Measurements from ENCODE around the gene VSNL1.

The VSNL1 gene

GRCh38 chr2:17628349-17629261 is 88.1 kb downstream of the VSNL1 start:
- TF ChIP-seq CTCF (conservative IDR thresholded peaks at IDR 0.05; ENCODE audit: low read depth), result no peak
- DNase-seq (ENCODE audit: low spot score), result no peak
- CTCF ChIA-PET, result interaction anchor here (0.6 kb wide), 2 partner anchors 341 to 751 kb away, joined by 3 read pairs; no protein-coding TSS in a partner anchor
- POLR2A ChIA-PET (ENCODE audit: low non-redundant PET), result no interaction called here
- no peak overlapping the region for H3K27ac ChIP-seq

- POLR2A ChIA-PET (ENCODE audit: low non-redundant PET), result interaction anchor here (0.5 kb wide), 1 partner anchor 31 kb away, joined by 3 read pairs; no protein-coding TSS in a partner anchor
- no peak for TF ChIP-seq CTCF (conservative IDR thresholded peaks at IDR 0.05; ENCODE audit: low read depth)
- CTCF ChIA-PET, result no interaction called here
- H3K27ac ChIP-seq, result no peak overlapping the region
- DNase-seq (ENCODE audit: low spot score), result no peak
Measured at GRCh38 chr2:17630089-17630488, 89.6 kb downstream of the VSNL1 start.

- no peak overlapping the region for H3K27ac ChIP-seq
- no peak for TF ChIP-seq CTCF (conservative IDR thresholded peaks at IDR 0.05; ENCODE audit: low read depth)
- ChIA-PET POLR2A (ENCODE audit: low non-redundant PET) (no interaction called here), CTCF (no interaction called here)
- no peak for DNase-seq (ENCODE audit: low spot score)
Measured at GRCh38 chr2:17634997-17635396, 94.5 kb downstream of the VSNL1 start.

GRCh38 chr2:17636257-17636656 is 95.8 kb downstream of the VSNL1 start:
- H3K27ac ChIP-seq, result no peak overlapping the region
- CTCF ChIA-PET, result interaction anchor here (0.8 kb wide), 1 partner anchor 10 kb away, joined by 3 read pairs; no protein-coding TSS in a partner anchor
- no peak for DNase-seq (ENCODE audit: low spot score)
- no peak for TF ChIP-seq CTCF (conservative IDR thresholded peaks at IDR 0.05; ENCODE audit: low read depth)
- POLR2A ChIA-PET (ENCODE audit: low non-redundant PET), result no interaction called here

- DNase-seq (ENCODE audit: low spot score), result no peak
- ChIA-PET POLR2A (ENCODE audit: low non-redundant PET) (no interaction called here), CTCF (interaction anchor here (0.8 kb wide), 1 partner anchor 8 kb away, joined by 3 read pairs; no protein-coding TSS in a partner anchor)
- H3K27ac ChIP-seq, result no peak overlapping the region
- TF ChIP-seq CTCF (conservative IDR thresholded peaks at IDR 0.05; ENCODE audit: low read depth), result no peak
Measured at GRCh38 chr2:17637131-17637906, 96.8 kb downstream of the VSNL1 start.

GRCh38 chr2:17638196-17638743 is 97.8 kb downstream of the VSNL1 start:
- no peak overlapping the region for H3K27ac ChIP-seq
- ChIA-PET CTCF (no interaction called here), POLR2A (ENCODE audit: low non-redundant PET) (no interaction called here)
- TF ChIP-seq CTCF (conservative IDR thresholded peaks at IDR 0.05; ENCODE audit: low read depth), result no peak
- no peak for DNase-seq (ENCODE audit: low spot score)
